Mucosa of descending colon (tissue), 3 donors: Measurements from ENCODE around the gene LURAP1L. TPM values are rescaled to one million over a fixed set of nuclear protein-coding genes. Genes with fewer than 3 reads are reported as not detected.
A peak's percentile ranks its signal among the peaks of the same experiment; 100 is the strongest.

ENCODE experiments used
- ATAC-seq: fragments of 200-7000 bp; cut with Tn5 transposase; one replicate; pipeline ENCODE4 v1.9.1; 2020; ENCODE audit warnings: mild to moderate bottlenecking, moderate library complexity
- DNase-seq, 3 donors: peaks; one replicate each; pipeline ENCODE4 v3.0.0-alpha.2; 2020
- H3K36me3 ChIP-seq: fragments of 200-600 bp; one replicate; pipeline ENCODE4 v1.8.0; 2021; ENCODE audit warnings: low read depth, mild to moderate bottlenecking
- H3K4me1 ChIP-seq: fragments of 200-600 bp; one replicate; pipeline ENCODE4 v1.8.0; 2021; ENCODE audit warnings: low read depth, mild to moderate bottlenecking
- H3K4me3 ChIP-seq: fragments of 200-600 bp; one replicate; pipeline ENCODE4 v1.8.0; 2021; ENCODE audit warnings: mild to moderate bottlenecking
- H3K9me3 ChIP-seq: fragments of 200-600 bp; one replicate; pipeline ENCODE4 v1.8.0; 2021; ENCODE audit warnings: mild to moderate bottlenecking
- intact Hi-C, 2 donors: fragments of 100-400 bp; cut with DNase I in 1 of 2; cut with micrococcal nuclease in 1 of 2; formaldehyde crosslinking; loops; one replicate each; pipeline versions ENCODE4 v1.11.0 to v1.11.1; 2022; cut with DNase I, micrococcal nuclease
- long read RNA-seq, 2 donors: library from polyadenylated mRNA; unstranded; transcript quantifications; one replicate each; pipeline ENCODE4 v2.0.0, GENCODE V29; 2019 to 2021
- total RNA-seq, 3 donors: library from RNA; stranded (reverse); fragmentation: NEBNext Ultra II Directional in 2 of 3; extraction: Animal tissue kit (Norgen Biotek cat#: 25700) in 2 of 3; gene quantifications; one replicate each; pipeline versions ENCODE4 v1.2.1 to v1.2.4, GENCODE V29; 2021 to 2023
- TF ChIP-seq, protein P1 (sequence below): fragments of 200-600 bp; IDR thresholded peaks from one replicate; pipeline ENCODE4 v1.8.0; 2022; ENCODE audit warnings: antibody characterized with exemption, mild to moderate bottlenecking
- donor health status: DM: no; HTN: no; CAD: no; lungs with moderate emphysema.
- donor health status: DM: no; HTN: no; CAD: no.
- donor health status: DM: no; HTN: yes; CAD: no.

The LURAP1L gene, protein sequence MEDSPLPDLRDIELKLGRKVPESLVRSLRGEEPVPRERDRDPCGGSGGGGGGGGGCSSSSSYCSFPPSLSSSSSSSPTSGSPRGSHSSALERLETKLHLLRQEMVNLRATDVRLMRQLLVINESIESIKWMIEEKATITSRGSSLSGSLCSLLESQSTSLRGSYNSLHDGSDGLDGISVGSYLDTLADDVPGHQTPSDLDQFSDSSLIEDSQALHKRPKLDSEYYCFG
- 10 to 100 TPM; 22.3 to 31.8 (median 31.0) TPM for total RNA-seq
- long read RNA-seq, donor 1, transcript LURAP1L-201 (2 exons, 1,753 nt), result major isoform, 45 of 58 reads
- long read RNA-seq, donor 1, partial matches to known transcripts, result 0 of 58 reads
- long read RNA-seq, donor 1, other reads (novel, unspliced or antisense), result 12 of 58 reads
- long read RNA-seq, donor 2, transcript LURAP1L-201 (2 exons, 1,753 nt), result major isoform, 21 of 27 reads
- long read RNA-seq, donor 2, partial matches to known transcripts, result 2 of 27 reads
- long read RNA-seq, donor 2, other reads (novel, unspliced or antisense), result 3 of 27 reads

DNA sequence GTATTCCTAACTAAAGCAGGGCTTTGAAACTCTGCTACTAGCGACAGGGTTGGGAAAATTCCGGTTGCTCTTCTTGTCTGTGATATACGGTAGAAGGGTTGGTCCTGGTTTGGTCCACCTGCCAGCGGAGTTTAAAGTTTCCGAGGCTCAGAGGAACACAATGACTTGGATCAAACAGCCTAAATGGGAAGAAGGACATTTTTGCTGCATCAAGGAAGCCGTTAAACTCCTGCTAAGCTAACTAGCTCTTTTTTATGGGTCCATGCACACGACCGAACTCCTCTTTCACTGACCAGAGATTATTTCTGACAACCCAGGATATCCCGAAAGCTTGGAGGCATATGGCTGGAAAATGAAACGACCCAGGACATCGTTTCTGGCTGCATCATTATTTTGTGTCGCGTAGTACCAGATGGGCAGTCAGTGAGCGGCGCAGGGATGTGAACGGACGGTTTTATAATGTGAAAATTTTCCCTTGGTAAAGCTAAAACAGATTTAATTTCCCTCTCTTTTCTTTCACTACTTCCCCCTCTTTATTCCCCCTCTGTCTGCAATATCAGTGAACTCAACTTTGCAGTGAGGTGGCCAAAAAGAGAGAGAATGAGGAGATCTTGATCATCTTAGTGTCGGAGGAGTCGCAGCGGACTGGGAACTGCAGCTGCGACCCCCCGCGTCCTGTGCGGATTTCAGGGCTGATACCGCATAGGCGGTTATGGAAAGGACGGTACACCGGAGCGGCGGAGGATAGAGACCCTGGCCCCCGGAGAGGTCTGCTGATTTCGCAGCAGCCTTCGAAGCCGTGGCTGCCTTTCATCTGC, at the start of gene LURAP1L:
TSS of gene LURAP1L (plus strand) at position 160 of the 818 bp plus-strand sequence. CDS start 696 bp downstream, outside the sequence.
- Histone ChIP-seq H3K36me3 (no peaks in the 10 kb centered on the region), H3K9me3 (no peaks in the 10 kb centered on the region), H3K4me3 (peak within 1 kb of the TSS; percentile 62), H3K4me1 (peaks cover 9% of the 10 kb centered on the region)
- TF ChIP-seq, protein P1, sequence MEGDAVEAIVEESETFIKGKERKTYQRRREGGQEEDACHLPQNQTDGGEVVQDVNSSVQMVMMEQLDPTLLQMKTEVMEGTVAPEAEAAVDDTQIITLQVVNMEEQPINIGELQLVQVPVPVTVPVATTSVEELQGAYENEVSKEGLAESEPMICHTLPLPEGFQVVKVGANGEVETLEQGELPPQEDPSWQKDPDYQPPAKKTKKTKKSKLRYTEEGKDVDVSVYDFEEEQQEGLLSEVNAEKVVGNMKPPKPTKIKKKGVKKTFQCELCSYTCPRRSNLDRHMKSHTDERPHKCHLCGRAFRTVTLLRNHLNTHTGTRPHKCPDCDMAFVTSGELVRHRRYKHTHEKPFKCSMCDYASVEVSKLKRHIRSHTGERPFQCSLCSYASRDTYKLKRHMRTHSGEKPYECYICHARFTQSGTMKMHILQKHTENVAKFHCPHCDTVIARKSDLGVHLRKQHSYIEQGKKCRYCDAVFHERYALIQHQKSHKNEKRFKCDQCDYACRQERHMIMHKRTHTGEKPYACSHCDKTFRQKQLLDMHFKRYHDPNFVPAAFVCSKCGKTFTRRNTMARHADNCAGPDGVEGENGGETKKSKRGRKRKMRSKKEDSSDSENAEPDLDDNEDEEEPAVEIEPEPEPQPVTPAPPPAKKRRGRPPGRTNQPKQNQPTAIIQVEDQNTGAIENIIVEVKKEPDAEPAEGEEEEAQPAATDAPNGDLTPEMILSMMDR, result no peak
- peak in 1 of 3 donors; percentile 68 for DNase-seq
- intact Hi-C loops, result no loop called here
- ATAC-seq, result peak; percentile 70

DNA sequence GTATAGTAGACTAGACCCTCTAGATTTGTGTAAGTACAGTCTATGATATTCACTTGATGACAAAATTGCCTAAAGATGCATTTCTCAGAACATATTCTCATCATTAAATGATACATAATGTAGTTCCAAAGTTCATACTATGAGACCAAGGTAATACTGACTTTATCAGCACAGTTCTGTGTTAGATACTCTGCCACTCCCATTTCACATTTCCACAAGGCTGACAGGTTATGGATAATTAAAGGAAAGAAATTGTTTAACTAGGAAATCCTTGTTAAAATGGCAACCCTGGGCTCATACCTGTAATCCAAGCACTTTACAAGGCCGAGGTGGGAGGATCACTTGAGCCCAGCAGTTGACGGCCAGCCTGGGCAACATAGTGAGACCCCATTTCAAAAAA, 48.0 kb upstream of the LURAP1L start:
- intact Hi-C loops, result no loop called here

DNA sequence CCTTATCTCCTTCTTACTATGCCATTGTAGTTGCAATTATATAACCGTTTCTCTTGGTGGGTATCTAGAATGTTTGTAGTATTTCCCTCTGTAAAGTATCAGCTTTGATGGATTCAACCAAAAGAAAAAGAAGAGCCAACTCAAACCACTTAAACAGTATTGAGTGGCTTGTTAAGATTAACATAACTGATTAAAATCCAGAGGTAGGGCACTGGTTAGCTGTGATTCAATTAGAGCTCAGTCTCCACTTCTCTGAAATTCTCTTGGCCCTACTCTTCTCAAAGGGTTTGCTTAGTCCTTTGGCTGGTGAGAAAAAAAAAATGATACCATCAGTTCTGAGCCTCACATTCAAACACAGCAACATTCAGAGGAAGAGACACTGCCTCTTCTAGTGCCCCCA, 44.6 kb upstream of the LURAP1L start:
- Histone ChIP-seq H3K36me3 (no peaks in the 10 kb centered on the region), H3K9me3 (no peaks in the 10 kb centered on the region), H3K4me3 (no peak overlapping the region), H3K4me1 (no peaks in the 10 kb centered on the region)
- intact Hi-C loops, result no loop called here
- DNase-seq, result no peak
- ATAC-seq, result no peak
- TF ChIP-seq, protein P1, result no peak

More for the DNA sequence above, 48.0 kb upstream of the LURAP1L start:
- TF ChIP-seq, protein P1, result no peak
- no peaks in the 10 kb centered on the region for H3K4me1 ChIP-seq
- H3K4me3 ChIP-seq, result no peak overlapping the region
- H3K36me3 ChIP-seq, result no peaks in the 10 kb centered on the region
- ATAC-seq, result peak; percentile 77
- DNase-seq, result no peak
- no peaks in the 10 kb centered on the region for H3K9me3 ChIP-seq

DNA sequence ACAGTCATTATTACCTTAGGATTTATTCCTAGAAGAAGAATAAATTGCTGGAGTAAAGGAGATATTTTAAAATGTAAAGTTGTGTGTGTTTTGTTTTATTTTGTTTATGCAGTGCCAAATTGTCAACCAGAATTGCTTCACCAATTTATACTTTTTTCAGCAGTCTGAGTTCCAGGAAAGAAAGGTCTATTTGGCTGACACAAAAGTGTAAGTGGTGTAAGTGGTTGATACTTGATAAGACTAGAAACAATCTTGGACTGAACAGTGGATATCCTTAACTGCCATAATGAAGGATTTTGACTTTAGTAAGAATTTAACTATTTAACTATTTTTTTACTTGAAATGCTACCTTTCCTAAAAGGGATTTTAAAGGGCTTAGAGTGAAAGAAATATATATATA, 43.9 kb upstream of the LURAP1L start:
- intact Hi-C loops, result no loop called here
- Histone ChIP-seq H3K4me1 (no peaks in the 10 kb centered on the region), H3K9me3 (no peaks in the 10 kb centered on the region), H3K4me3 (no peak overlapping the region), H3K36me3 (no peaks in the 10 kb centered on the region)
- TF ChIP-seq, protein P1, result no peak
- no peak for DNase-seq
- ATAC-seq, result no peak

DNA sequence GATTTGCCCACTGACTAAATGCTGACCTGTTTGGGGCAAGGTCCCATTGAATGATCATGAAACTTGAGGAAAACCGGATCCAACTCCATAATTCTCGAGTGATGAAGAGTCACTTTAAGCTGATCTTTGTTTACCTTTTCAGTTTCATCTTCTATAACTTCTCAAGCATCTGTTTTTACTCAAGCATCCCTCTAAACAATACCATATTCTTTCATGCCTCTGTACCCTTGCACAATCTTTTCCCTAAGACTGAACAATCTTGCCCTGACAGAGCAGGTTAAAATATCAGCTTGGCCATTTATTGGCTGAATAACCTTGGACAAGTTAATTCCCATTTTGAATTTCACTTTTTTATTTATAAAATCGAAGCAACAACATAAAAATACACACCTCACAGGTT, 41.8 kb upstream of the LURAP1L start:
- no peak overlapping the region for H3K4me3 ChIP-seq
- TF ChIP-seq, protein P1, result no peak
- no peak for DNase-seq
- intact Hi-C loops, result no loop called here
- H3K9me3 ChIP-seq, result no peaks in the 10 kb centered on the region
- no peak for ATAC-seq
- H3K36me3 ChIP-seq, result no peaks in the 10 kb centered on the region
- no peaks in the 10 kb centered on the region for H3K4me1 ChIP-seq
